Suprapubic skin (tissue), 4 donors: ENCODE results near the gene KCNT2.

Experiments
- CTCF ChIP-seq, 2 donors: fragments of 200-600 bp in 1 of 2; fragments of 450-650 bp in 1 of 2; sonication (generic) in 1 of 2; IDR thresholded peaks; one replicate each; pipeline ENCODE4 v1.5.1; 2016 to 2019; ENCODE audit warnings: antibody characterized with exemption in 2 of 2, mild to moderate bottlenecking in 1 of 2, moderate library complexity in 1 of 2
- EP300 ChIP-seq: sonication (generic); formaldehyde crosslinking; IDR thresholded peaks from one replicate; pipeline ENCODE4 v1.6.1; 2017; ENCODE audit warnings: antibody characterized with exemption
- POLR2AphosphoS5 ChIP-seq, 3 donors: sonication (generic); formaldehyde crosslinking; IDR thresholded peaks; one replicate each; pipeline ENCODE4 v1.6.1; 2017; ENCODE audit warnings: antibody characterized with exemption in 3 of 3

- TF ChIP-seq CTCF (IDR thresholded peaks at IDR 0.05) (no peak), POLR2AphosphoS5 (IDR thresholded peaks at IDR 0.05) (no peak), EP300 (no peak)
Measured at GRCh38 chr1:196277860-196278259, 330.4 kb downstream of the KCNT2 start.
